HFFc6 (cell line): Measurements from ENCODE around the gene SEL1L3. TPM values are rescaled to one million over a fixed set of nuclear protein-coding genes. Genes with fewer than 3 reads are reported as not detected.

Experiments
- DNase-seq: peaks from one replicate; pipeline ENCODE4 v3.0.0-alpha.2; 2018
- H3K27ac Mint-ChIP-seq: 2 replicates; pipeline ENCODE4 v1.8.0; 2020; ENCODE audit warnings: mild to moderate bottlenecking, mixed read lengths
- H3K27me3 Mint-ChIP-seq: 2 replicates; pipeline ENCODE4 v1.8.0; 2021; ENCODE audit warnings: mild to moderate bottlenecking, moderate library complexity, mixed read lengths; ENCODE audit not compliant: insufficient read depth
- H3K36me3 Mint-ChIP-seq: 2 replicates; pipeline ENCODE4 v1.8.0; 2021; ENCODE audit warnings: low read depth, mixed read lengths
- H3K4me1 Mint-ChIP-seq: 2 replicates; pipeline ENCODE4 v1.8.0; 2020; ENCODE audit warnings: low read depth, mixed read lengths
- H3K4me3 Mint-ChIP-seq: 2 replicates; pipeline ENCODE4 v1.8.0; 2020; ENCODE audit warnings: mild to moderate bottlenecking, moderate library complexity, mixed read lengths
- H3K9me3 Mint-ChIP-seq: 2 replicates; pipeline ENCODE4 v1.8.0; 2020; ENCODE audit warnings: mild to moderate bottlenecking, mixed read lengths
- CTCF ChIP-seq: fragments of 200-600 bp; sonication (generic); IDR thresholded peaks from 2 replicates; pipeline ENCODE4 v1.5.0; 2021; ENCODE audit warnings: antibody characterized with exemption, mild to moderate bottlenecking
- total RNA-seq, 6 experiments: library from RNA; stranded (reverse); fragmentation: NEBNext Ultra II Directional; extraction: Animal tissue kit (Norgen Biotek cat#: 25700); gene quantifications; 2 replicates in 1 of 6; 3 replicates in 5 of 6; pipeline ENCODE4 v1.2.3, GENCODE V29; 2021

SEL1L3 gene
- total RNA-seq, 6 experiments from 2014 or later: 24.5 to 35.4 (median 31.1) TPM

DNA sequence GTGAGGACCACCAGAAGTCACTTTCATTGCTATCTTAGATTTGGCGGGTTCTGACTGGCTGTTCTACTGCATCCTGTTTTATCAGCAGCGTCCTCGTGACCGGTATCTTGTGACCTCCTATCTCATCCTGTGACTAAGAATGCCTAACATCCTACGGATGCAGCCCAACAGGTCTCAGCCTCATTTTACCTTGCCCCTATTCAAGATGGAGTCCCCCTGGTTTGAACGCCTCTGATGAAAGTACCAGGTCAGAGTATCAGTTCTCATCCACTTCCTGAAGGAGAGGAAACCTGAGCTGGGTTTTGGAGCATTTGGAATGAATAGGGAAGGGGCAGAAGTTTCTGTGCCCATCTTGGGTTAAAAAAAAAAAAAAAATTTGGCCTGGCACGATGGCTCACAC, 136.9 kb downstream of the SEL1L3 start:
- H3K9me3 Mint-ChIP-seq: no peaks in the 10 kb centered on the region
- H3K27me3 Mint-ChIP-seq: peaks cover 3% of the 10 kb centered on the region
- H3K36me3 Mint-ChIP-seq: no peaks in the 10 kb centered on the region
- TF ChIP-seq CTCF: no peak
- no peaks in the 10 kb centered on the region for H3K4me1 Mint-ChIP-seq
- DNase-seq: no peak
- no peak overlapping the region for H3K27ac Mint-ChIP-seq
- no peak overlapping the region for H3K4me3 Mint-ChIP-seq

DNA sequence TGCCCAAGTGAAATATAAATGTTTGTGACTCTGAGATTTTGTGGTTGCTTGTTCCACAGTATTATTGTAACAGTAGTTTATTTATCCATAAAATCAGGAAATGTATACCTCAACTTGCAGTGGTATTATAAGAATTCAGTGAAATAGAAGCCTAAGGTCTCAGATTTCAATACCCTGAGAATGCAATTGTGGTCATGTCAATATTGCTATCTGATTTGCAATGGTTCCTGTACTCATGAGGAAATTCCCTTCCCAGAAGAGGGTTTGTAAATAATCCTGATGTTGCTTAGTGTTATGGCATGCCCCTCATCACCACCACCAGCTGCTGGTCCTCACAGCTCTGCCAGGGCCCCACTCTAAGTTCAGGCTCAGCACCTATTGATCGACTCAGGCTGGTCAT, 139.4 kb downstream of the SEL1L3 start:
- Mint-ChIP-seq H3K4me3 (no peak overlapping the region), H3K27me3 (peaks cover 3% of the 10 kb centered on the region; the same call in 1 of the 2 replicates), H3K9me3 (no peaks in the 10 kb centered on the region), H3K36me3 (no peaks in the 10 kb centered on the region), H3K27ac (no peak overlapping the region), H3K4me1 (no peaks in the 10 kb centered on the region)
- TF ChIP-seq CTCF: no peak
- no peak for DNase-seq

DNA sequence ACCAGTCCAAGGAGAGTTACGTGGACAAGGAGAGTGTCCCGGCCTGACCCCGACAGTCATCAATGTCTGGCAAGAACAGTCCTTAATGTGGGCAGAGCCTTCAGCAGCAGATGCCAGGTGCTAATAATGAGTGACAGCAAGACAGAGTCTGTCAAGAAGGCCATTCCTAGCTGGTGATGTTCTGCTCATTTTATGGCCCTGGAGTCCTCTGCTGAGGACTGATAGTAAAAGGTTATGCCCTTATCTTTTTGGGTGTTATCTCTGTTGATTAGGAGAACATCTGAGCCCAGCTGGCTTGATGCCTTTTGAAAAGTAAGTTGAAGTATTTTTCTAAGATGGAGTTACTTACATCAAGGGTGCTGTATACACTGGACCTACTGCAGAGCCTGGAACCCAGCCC, 139.8 kb downstream of the SEL1L3 start:
- no peak for DNase-seq

GRCh38 chr4:25713812-25714211, 149.0 kb downstream of the SEL1L3 start:
- no peaks in the 10 kb centered on the region for H3K4me1 Mint-ChIP-seq
- TF ChIP-seq CTCF: no peak
- no peak overlapping the region for H3K27ac Mint-ChIP-seq
- peaks cover 12% of the 10 kb centered on the region for H3K27me3 Mint-ChIP-seq
- no peak overlapping the region for H3K4me3 Mint-ChIP-seq
- no peaks in the 10 kb centered on the region for H3K36me3 Mint-ChIP-seq
- no peaks in the 10 kb centered on the region for H3K9me3 Mint-ChIP-seq
- DNase-seq: no peak

More for the DNA sequence above, 139.8 kb downstream of the SEL1L3 start:
- Mint-ChIP-seq H3K36me3 (no peaks in the 10 kb centered on the region), H3K4me3 (no peak overlapping the region), H3K27ac (no peak overlapping the region), H3K9me3 (no peaks in the 10 kb centered on the region), H3K4me1 (no peaks in the 10 kb centered on the region), H3K27me3 (peaks cover 3% of the 10 kb centered on the region; the same call in 1 of the 2 replicates)
- no peak for TF ChIP-seq CTCF

DNA sequence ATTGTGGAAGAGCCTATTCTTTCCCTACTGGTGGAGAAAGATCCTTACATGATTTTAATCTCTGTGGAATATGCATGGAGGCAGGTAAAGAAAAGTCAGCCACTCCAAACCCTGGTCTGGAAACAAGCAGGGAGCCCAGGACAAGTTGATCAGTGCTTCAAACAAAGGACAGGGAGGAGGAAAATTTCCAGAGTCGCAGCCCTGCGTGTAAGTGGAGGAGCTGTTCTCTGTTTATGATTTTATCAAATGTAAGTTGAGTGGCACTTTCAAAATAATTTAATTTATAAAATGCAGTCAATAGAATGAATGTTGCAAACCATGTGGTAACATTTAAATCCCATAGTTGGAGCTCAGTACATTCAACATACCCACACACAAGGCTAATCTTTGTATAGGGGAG, 150.2 kb downstream of the SEL1L3 start:
- Mint-ChIP-seq H3K4me1 (no peaks in the 10 kb centered on the region), H3K27me3 (peaks cover 12% of the 10 kb centered on the region), H3K27ac (no peak overlapping the region), H3K4me3 (no peak overlapping the region), H3K9me3 (no peaks in the 10 kb centered on the region), H3K36me3 (no peaks in the 10 kb centered on the region)
- DNase-seq: no peak
- TF ChIP-seq CTCF: no peak

GRCh38 chr4:25710637-25711036, 152.2 kb downstream of the SEL1L3 start:
- Mint-ChIP-seq H3K27me3 (peaks cover 16% of the 10 kb centered on the region), H3K9me3 (no peaks in the 10 kb centered on the region), H3K4me3 (no peak overlapping the region), H3K4me1 (no peaks in the 10 kb centered on the region), H3K36me3 (no peaks in the 10 kb centered on the region), H3K27ac (no peak overlapping the region)
- no peak for DNase-seq
- TF ChIP-seq CTCF: no peak
